Cerebellar cortex (tissue), 1 donor: ENCODE data around the gene ALOXE3.

Experiments
- DNase-seq: peaks from one replicate; pipeline ENCODE4 v3.0.0-alpha.2; 2015; ENCODE audit warnings: low spot score

Gene ALOXE3

GRCh38 chr17:8153957-8154607, 35.8 kb upstream of the ALOXE3 start:
- peak; percentile 89 for DNase-seq

DNA sequence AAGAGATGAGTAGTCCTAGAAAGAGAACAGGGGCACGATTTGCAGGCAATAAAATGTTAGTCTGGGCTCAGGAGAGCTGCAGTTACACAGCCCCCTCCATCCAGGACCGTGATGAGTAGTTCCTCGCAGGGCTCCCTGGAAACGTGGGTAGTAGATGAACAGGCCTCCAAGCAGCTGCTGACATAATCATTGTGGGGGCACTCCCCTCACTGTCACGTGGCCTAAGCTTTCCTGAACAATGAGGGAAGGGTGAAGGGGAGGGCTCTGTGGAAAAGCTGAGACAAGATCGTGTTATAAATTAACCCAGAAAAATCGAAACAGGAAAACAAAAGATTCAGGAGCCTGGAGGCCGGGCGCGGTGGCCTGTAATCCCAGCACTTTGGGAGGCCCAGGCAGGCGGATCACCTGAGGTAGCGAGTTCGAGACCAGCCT, 35.2 kb upstream of the ALOXE3 start:
- peak; percentile 66 for DNase-seq

GRCh38 chr17:8153031-8153451, 34.7 kb upstream of the ALOXE3 start:
- DNase-seq: no peak

GRCh38 chr17:8152112-8152775, 33.9 kb upstream of the ALOXE3 start, which contains the start of gene PER1:
Gene PER1 (minus strand): TSS chr17:8152404. CDS start chr17:8150706, 1,698 bp downstream.
- peak; percentile 99 for DNase-seq

- peak; percentile 68 for DNase-seq
Observed at GRCh38 chr17:8151641-8152111, 33.4 kb upstream of the ALOXE3 start.

DNA sequence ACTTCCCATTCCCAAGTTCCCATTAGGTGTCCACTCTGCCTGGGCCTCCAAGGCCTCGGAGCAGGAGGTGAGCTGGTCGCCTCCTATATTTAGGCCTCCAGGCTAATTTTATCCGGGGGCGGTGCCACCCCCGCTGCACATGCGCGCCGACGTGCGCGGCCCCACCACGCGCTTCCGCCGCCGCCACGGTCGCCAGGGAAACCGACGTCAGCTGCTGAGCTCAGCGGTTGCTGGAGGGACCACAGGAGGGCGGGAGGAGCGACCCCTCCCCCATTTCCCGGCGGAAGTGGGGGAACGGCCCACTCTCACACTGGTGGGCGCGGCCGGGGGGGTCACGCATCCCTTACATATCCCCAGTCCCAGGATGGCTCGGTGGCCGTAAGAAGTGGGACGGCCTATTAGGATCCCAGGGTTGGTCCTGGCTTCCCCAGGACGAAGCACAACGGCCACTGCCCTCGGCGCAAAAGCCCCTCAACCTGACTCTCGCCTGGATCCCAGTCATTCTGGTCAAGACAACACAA, 32.9 kb upstream of the ALOXE3 start:
- peak; percentile 88 for DNase-seq

- DNase-seq: no peak
Observed at GRCh38 chr17:8150194-8151119, 32.1 kb upstream of the ALOXE3 start.

DNA sequence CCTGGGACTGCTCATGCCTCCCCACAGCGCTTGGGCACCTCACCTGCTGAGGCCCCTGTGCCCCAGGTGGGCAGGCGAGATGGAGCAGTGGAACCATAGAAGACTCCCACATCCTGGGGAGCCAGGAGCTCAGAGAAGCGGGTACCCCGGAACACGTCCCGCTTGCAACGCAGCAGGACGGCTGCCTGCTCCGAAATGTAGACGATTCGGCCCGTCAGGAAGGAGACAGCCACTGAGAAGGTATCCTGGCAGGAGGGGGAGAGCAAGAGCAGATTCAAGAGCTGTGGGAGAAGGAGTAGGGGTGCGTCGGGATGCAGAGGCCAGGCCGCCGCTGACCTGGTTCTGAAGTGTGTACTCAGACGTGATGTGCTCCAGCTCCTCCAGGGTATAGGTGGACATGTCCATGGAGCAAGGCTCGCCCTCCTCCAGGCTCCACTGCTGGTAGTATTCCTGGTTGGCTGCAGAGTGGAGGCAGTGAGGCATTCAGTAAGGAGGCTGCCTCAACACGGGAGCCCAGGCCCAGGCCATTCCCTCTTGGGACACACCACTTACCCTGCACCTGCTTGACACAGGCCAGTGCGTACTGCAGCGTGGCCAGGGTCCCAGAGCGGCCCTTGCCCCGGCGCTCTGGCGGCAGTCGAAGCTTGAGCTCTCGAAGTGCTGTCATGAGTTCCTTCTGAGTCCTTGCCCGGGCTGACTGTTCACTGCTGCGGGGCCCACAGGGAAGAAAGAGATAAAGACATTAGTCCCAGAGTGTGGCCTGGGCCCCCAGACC, 31.3 kb upstream of the ALOXE3 start:
- DNase-seq: no peak

GRCh38 chr17:8148560-8148959, 30.2 kb upstream of the ALOXE3 start:
- DNase-seq: no peak

- no peak for DNase-seq
Observed at GRCh38 chr17:8147805-8148404, 29.6 kb upstream of the ALOXE3 start.

DNA sequence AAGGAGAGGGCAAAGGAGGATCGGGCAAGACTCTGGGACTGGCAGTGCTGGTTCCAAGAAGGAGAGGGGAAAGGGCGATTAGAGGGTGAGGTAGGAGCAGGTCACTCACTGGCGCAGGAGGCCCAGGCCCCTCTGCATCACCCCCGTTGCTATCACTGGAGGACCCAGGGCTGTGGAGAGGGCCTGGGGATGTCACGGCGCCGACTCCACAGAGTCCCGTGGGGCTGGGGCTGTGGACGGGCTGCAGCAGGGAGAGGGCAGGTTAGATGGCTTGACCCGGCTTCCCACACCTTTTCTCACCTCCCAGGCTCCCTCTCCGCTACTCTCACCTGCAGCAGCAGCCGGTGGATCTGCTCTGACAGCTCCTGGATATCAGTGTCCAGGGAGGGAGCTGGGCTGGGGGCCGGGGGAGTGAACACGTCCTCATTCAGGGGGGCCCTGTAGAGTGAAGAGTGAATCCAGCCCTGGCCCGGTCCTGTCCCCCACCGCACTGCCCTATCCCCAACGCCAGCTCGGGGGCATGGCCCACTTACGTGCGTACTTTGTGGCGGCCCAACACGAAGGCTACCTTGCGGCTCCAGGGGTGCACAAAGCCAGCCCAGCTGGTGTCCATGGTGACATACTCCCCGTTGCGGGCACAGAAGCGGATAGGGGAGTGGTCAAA, 29.0 kb upstream of the ALOXE3 start:
- DNase-seq: no peak

DNA sequence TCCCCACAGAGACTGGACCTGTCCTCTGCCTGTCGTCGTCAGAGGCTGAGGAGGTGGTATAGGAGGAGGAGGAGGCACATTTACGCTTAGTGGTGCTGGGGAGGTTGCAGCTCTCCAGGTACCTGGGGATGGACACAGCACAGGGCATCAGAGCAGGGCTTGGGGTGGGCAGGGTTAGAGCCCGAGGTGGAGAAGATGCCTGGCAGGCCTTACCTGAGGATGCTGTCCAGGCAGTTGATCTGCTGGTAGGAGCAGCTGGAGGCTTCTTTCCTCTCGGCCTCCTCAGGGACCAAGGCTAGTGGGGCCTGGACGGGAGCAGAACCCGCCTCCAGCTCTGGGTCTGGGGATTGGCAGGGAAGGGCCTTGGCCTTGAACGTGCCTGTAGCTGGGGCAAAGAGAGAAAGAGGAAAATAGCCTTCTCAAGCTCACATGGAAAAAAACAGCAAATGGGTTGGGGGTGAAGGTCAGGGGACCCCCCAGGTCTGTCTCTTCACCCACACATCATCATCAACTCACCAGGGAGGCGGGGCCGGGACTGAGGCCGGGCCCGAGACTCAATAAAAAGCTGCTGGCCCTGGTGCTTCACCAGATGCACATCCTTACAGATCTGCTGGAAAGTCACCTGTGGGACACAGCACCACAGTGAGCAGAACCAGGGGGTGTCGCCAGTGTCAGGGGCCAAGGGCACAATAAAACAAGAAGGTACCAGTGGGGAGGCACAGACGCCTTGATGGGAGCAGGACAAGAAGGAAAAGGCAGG, 28.2 kb upstream of the ALOXE3 start:
- DNase-seq: no peak

DNA sequence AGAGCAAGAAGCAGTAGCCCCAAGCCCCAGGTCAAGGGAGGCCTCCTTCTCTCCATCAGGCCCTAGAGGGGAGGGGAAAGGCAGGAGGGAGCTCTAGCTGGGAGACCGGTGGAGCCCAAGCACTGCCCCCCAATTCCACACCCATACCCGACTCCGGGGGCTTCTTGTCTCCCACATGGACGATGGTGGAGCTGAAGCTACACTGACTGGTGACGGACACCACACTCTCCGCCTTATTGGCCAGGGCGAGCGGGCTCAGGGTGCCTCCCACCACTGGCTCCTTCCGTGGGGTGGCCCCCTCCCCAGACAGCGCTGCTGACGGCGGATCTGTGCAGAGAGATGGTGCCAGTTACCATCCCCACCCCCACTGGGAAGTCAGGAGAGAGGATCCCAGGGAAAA, 27.5 kb upstream of the ALOXE3 start:
- DNase-seq: no peak

DNA sequence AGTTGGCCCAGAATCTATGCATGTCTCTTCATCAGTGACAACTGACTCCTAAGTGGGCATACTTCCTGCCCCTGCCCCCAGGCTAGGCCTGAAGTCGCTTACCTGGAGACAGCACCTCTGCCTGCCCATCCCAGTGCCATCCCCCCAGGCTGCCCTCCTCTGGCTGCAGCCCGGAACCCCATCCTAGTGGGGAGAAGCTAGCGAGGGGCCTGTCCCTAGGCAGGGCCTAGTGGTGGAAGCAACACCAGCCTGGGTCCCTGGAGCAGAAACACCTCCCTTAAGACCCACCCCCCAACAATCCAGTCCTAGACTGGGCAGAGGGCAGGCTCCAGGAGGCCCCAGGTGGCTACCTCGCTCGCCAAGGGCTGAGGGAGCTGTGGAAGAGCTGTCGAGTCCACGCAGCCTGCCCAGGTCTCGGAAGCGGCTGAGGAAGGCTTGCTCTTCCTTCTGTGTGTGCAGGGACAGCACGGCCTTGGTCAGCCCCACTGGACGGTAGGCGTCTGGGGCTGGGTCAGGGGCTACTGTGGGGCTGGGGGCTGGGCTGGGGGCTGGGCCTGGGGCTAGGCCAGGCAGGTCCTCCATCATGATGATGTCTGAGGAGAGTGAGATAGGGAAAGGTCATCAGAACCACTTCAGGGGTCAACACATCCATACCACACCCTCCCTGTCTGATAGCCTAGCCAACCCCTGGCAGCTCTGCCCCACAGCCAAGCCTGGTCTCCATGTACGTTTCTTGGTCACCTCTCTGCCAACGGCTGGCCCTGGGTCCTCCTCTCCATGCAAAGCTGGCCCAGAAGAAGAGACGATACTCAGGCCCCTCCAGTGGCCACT, 26.3 kb upstream of the ALOXE3 start:
- no peak for DNase-seq

GRCh38 chr17:8143581-8144400, 25.5 kb upstream of the ALOXE3 start:
- DNase-seq: no peak

GRCh38 chr17:8142887-8143580, 24.7 kb upstream of the ALOXE3 start:
- no peak for DNase-seq

GRCh38 chr17:8142158-8142886, 24.0 kb upstream of the ALOXE3 start:
- no peak for DNase-seq
